Nephron progenitor cell (in vitro differentiated cells): ENCODE measurements around the gene LTA4H.

Experiments used
- DNase-seq: peaks from one replicate; pipeline ENCODE4 v3.0.0; 2021
- H3K27ac Mint-ChIP-seq: 2 replicates; pipeline ENCODE4 v1.8.0; 2021; ENCODE audit warnings: mild to moderate bottlenecking, moderate library complexity, mixed read lengths
- H3K27me3 Mint-ChIP-seq: 2 replicates; pipeline ENCODE4 v1.8.0; 2021; ENCODE audit warnings: mild to moderate bottlenecking, low read depth, mixed read lengths; ENCODE audit not compliant: poor library complexity
- H3K36me3 Mint-ChIP-seq: 2 replicates; pipeline ENCODE4 v1.8.0; 2021; ENCODE audit warnings: low read depth, mixed read lengths
- H3K4me1 Mint-ChIP-seq: 2 replicates; pipeline ENCODE4 v1.8.0; 2021; ENCODE audit warnings: mixed read lengths
- H3K4me3 Mint-ChIP-seq: 2 replicates; pipeline ENCODE4 v1.8.0; 2021; ENCODE audit warnings: mild to moderate bottlenecking, moderate library complexity, mixed read lengths
- H3K9me3 Mint-ChIP-seq: 2 replicates; pipeline ENCODE4 v1.8.0; 2021; ENCODE audit warnings: mild to moderate bottlenecking, moderate library complexity, mixed read lengths
- CTCF ChIP-seq: fragments of 200-600 bp; sonication (generic); IDR thresholded peaks from 2 replicates; pipeline ENCODE4 v1.5.0; 2021; ENCODE audit warnings: antibody characterized with exemption

LTA4H gene

GRCh38 chr12:96054244-96054610, 18.8 kb upstream of the LTA4H start:
- no peak for TF ChIP-seq CTCF
- Mint-ChIP-seq H3K4me1 (peaks cover 23% of the 10 kb centered on the region), H3K27me3 (no peaks in the 10 kb centered on the region), H3K4me3 (no peak overlapping the region), H3K9me3 (peaks cover 29% of the 10 kb centered on the region), H3K27ac (no peak overlapping the region), H3K36me3 (no peaks in the 10 kb centered on the region)
- no peak for DNase-seq

- Mint-ChIP-seq H3K27me3 (no peaks in the 10 kb centered on the region), H3K9me3 (peaks cover 29% of the 10 kb centered on the region), H3K4me3 (no peak overlapping the region), H3K27ac (no peak overlapping the region), H3K4me1 (peaks cover 24% of the 10 kb centered on the region), H3K36me3 (no peaks in the 10 kb centered on the region)
- DNase-seq: no peak
- no peak for TF ChIP-seq CTCF
Observed at GRCh38 chr12:96053476-96054243, 18.3 kb upstream of the LTA4H start.

- no peaks in the 10 kb centered on the region for H3K36me3 Mint-ChIP-seq
- no peak for DNase-seq
- H3K27me3 Mint-ChIP-seq: peaks cover 2% of the 10 kb centered on the region
- peak overlapping the region; percentile 3 for H3K27ac Mint-ChIP-seq
- peaks cover 23% of the 10 kb centered on the region for H3K9me3 Mint-ChIP-seq
- no peak overlapping the region for H3K4me3 Mint-ChIP-seq
- no peak for TF ChIP-seq CTCF
- H3K4me1 Mint-ChIP-seq: peaks cover 27% of the 10 kb centered on the region
Observed at GRCh38 chr12:96051756-96052485, 16.5 kb upstream of the LTA4H start.

GRCh38 chr12:96050139-96050538, 14.8 kb upstream of the LTA4H start:
- peaks cover 12% of the 10 kb centered on the region for H3K9me3 Mint-ChIP-seq
- H3K4me3 Mint-ChIP-seq: no peak overlapping the region
- H3K27me3 Mint-ChIP-seq: peaks cover 2% of the 10 kb centered on the region
- no peak for TF ChIP-seq CTCF
- no peak for DNase-seq
- no peaks in the 10 kb centered on the region for H3K36me3 Mint-ChIP-seq
- H3K27ac Mint-ChIP-seq: no peak overlapping the region
- H3K4me1 Mint-ChIP-seq: peaks cover 36% of the 10 kb centered on the region

GRCh38 chr12:96049101-96049500, 13.7 kb upstream of the LTA4H start:
- Mint-ChIP-seq H3K27ac (no peak overlapping the region), H3K9me3 (peaks cover 12% of the 10 kb centered on the region), H3K36me3 (no peaks in the 10 kb centered on the region), H3K4me1 (peaks cover 41% of the 10 kb centered on the region), H3K4me3 (no peak overlapping the region), H3K27me3 (peaks cover 3% of the 10 kb centered on the region)
- no peak for DNase-seq
- no peak for TF ChIP-seq CTCF
